HepG2 (cell line): Measurements from ENCODE around the gene CASKIN1. TPM values are rescaled to one million over a fixed set of nuclear protein-coding genes. Genes with fewer than 3 reads are reported as not detected.

Experiments used
- ARID2 ChIP-seq: sonication (generic); formaldehyde crosslinking; IDR thresholded peaks from 2 replicates; pipeline ENCODE4 v1.8.1; 2022; ENCODE audit warnings: mild to moderate bottlenecking, missing genetic modification reagents, borderline replicate concordance
- ATF1 ChIP-seq: IDR thresholded peaks from 2 replicates; pipeline ENCODE4 v1.6.1; 2016; ENCODE audit warnings: mild to moderate bottlenecking, control low read depth
- CBX1 ChIP-seq: IDR thresholded peaks from one replicate; pipeline ENCODE4 v1.6.1; 2016; ENCODE audit warnings: antibody characterized with exemption, low read depth
- HNRNPK ChIP-seq: fragments of 200-400 bp; formaldehyde crosslinking; IDR thresholded peaks from 2 replicates; pipeline ENCODE4 v1.6.1; 2018; ENCODE audit warnings: low read length, low read depth, moderate library complexity, mild to moderate bottlenecking; ENCODE audit not compliant: poor library complexity, severe bottlenecking
- KMT2B ChIP-seq: IDR thresholded peaks from 2 replicates; pipeline ENCODE4 v1.6.1; 2016; ENCODE audit warnings: missing genetic modification reagents, missing compliant biosample characterization
- PHF21A ChIP-seq: sonication (generic); formaldehyde crosslinking; IDR thresholded peaks from 2 replicates; pipeline ENCODE4 v1.5.0; 2020; ENCODE audit warnings: mild to moderate bottlenecking, missing genetic modification reagents
- RFX3 ChIP-seq: IDR thresholded peaks from 2 replicates; pipeline ENCODE4 v1.6.1; 2016; ENCODE audit warnings: missing biosample characterization, missing genetic modification reagents
- SETDB1 ChIP-seq: sonication (generic); formaldehyde crosslinking; IDR thresholded peaks from 2 replicates; pipeline ENCODE4 v1.5.1; 2020; ENCODE audit warnings: missing genetic modification reagents, mild to moderate bottlenecking, borderline replicate concordance
- TCF12 ChIP-seq, 2 experiments: fragments of 450-650 bp in 1 of 2; sonication (generic) in 1 of 2; formaldehyde crosslinking in 1 of 2; IDR thresholded peaks; 2 replicates each; pipeline versions ENCODE4 v1.6.1 to v1.8.0; 2017 to 2022; ENCODE audit warnings: antibody characterized with exemption in 1 of 2, mild to moderate bottlenecking in 1 of 2, missing genetic modification reagents in 1 of 2, moderate library complexity in 1 of 2
- ZNF382 ChIP-seq: sonication (generic); formaldehyde crosslinking; IDR thresholded peaks from 2 replicates; pipeline ENCODE4 v1.5.0; 2020; ENCODE audit warnings: missing genetic modification reagents, mild to moderate bottlenecking, borderline replicate concordance
- ZNF644 ChIP-seq: IDR thresholded peaks from 2 replicates; pipeline ENCODE4 v1.6.1; 2016; ENCODE audit warnings: low read depth
- ZNF710 ChIP-seq: sonication (generic); formaldehyde crosslinking; IDR thresholded peaks from 2 replicates; pipeline ENCODE4 v1.5.0; 2020; ENCODE audit warnings: mild to moderate bottlenecking, missing genetic modification reagents, borderline replicate concordance
- ZSCAN9 ChIP-seq: IDR thresholded peaks from 2 replicates; pipeline ENCODE4 v1.6.1; 2016; ENCODE audit warnings: borderline replicate concordance
- polyA plus RNA-seq, 8 experiments: library from polyadenylated mRNA; depleted of rRNA in 3 of 8; stranded (reverse) in 7 of 8; unstranded in 1 of 8; fragments of >200 nt; fragmentation: Illumina TruSeq in 4 of 8; extraction: Trizol in 4 of 8; gene quantifications; 2 replicates each; pipeline versions ENCODE4 v1.2.1 to v1.2.3, GENCODE V29; 2011 to 2016; ENCODE audit warnings: low read depth in 4 of 8, missing spikeins in 1 of 8, mixed read lengths in 1 of 8; ENCODE audit not compliant: insufficient read depth in 1 of 8
- total RNA-seq, 5 experiments: library from RNA; depleted of rRNA; stranded (reverse); fragments of >200 nt; fragmentation: Illumina TruSeq; extraction: Trizol; gene quantifications; 2 replicates each; pipeline ENCODE4 v1.2.3, GENCODE V29; 2016; ENCODE audit warnings: low read depth in 1 of 5
- TF ChIP-seq, protein P1 (sequence below): sonication (generic); formaldehyde crosslinking; IDR thresholded peaks from 2 replicates; pipeline ENCODE4 v1.4.0; 2020; ENCODE audit warnings: missing genetic modification reagents, borderline replicate concordance
- TF ChIP-seq, protein P2 (sequence below): IDR thresholded peaks from 2 replicates; pipeline ENCODE4 v1.6.1; 2016; ENCODE audit warnings: mild to moderate bottlenecking
- TF ChIP-seq, protein P3 (sequence below): sonication (generic); formaldehyde crosslinking; IDR thresholded peaks from 2 replicates; pipeline ENCODE4 v1.5.1; 2020; ENCODE audit warnings: mild to moderate bottlenecking, missing genetic modification reagents, borderline replicate concordance

Gene CASKIN1
- total and polyA plus RNA-seq, 2 of the 13 experiments (the other 11 are each of a cell fraction or from before 2014, with no cell fraction given): 1.2 to 2.2 TPM

DNA sequence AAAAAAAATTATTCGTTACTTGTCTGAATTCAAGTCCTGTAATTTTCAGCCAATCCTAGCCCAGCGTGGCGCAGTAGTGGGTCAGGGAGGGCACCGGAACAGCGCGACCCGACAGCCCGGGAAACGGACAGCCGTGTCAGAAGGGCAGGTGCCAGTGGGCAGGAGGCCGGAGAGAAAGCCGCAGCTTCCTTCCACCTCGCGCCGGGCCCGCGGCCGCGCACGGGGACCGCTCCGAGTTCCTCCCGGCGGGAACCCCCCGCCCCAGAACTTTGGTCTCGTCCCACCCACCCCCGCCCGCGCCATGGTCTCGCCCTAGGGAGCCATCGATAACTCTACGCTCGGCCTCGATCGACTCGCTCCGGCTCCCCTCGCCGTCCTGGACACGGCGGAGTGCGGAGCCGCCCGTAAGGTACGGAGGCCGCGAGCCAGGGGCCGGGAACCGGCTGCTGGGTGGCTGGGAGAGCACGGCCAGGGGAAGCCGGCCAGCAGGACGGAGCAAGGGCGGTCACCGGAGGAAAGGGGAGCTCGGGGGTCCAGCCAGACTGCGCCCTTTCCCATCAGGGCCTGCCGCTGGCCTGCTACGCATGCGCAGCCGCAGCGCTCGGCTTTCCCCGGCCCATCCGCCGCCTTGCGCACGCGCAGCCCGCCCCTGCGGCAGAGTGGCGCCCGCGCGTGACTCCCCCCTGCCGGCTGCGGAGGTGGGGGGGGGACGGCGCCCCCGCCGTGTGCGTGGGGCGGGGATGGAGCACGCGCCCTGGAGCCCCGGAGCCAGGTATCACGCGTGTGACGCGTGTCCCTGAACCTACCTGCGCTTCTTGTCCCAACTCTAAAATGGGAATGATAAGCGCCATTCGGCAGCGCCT is 8.9 kb upstream of the CASKIN1 start, which contains the start of gene MLST8 (continued):
- TF ChIP-seq, protein P1, sequence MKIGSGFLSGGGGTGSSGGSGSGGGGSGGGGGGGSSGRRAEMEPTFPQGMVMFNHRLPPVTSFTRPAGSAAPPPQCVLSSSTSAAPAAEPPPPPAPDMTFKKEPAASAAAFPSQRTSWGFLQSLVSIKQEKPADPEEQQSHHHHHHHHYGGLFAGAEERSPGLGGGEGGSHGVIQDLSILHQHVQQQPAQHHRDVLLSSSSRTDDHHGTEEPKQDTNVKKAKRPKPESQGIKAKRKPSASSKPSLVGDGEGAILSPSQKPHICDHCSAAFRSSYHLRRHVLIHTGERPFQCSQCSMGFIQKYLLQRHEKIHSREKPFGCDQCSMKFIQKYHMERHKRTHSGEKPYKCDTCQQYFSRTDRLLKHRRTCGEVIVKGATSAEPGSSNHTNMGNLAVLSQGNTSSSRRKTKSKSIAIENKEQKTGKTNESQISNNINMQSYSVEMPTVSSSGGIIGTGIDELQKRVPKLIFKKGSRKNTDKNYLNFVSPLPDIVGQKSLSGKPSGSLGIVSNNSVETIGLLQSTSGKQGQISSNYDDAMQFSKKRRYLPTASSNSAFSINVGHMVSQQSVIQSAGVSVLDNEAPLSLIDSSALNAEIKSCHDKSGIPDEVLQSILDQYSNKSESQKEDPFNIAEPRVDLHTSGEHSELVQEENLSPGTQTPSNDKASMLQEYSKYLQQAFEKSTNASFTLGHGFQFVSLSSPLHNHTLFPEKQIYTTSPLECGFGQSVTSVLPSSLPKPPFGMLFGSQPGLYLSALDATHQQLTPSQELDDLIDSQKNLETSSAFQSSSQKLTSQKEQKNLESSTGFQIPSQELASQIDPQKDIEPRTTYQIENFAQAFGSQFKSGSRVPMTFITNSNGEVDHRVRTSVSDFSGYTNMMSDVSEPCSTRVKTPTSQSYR: no peak
- TF ChIP-seq ZNF382 (no peak), SETDB1 (CRISPR knock-in tag) (no peak), ATF1 (CRISPR knock-in tag) (no peak), CBX1 (peak; percentile 16), ZSCAN9 (peak; percentile 62; the same call in 1 of the 2 replicates), KMT2B (peak; percentile 83), TCF12 (IDR thresholded peaks at IDR 0.05) (no peak), TCF12 (CRISPR knock-in tag; IDR thresholded peaks at IDR 0.05) (peak; percentile 49; the same call in 1 of the 2 replicates), ARID2 (CRISPR knock-in tag) (no peak), ZNF710 (peak; percentile 68; the same call in 1 of the 2 replicates), HNRNPK (peak; percentile 44), PHF21A (CRISPR knock-in tag) (peak; percentile 63; the same call in 1 of the 2 replicates), ZNF644 (CRISPR knock-in tag) (no peak), RFX3 (CRISPR knock-in tag) (0 out of 2 replicates have a peak, but pooled peaks have one; percentile 23)
- TF ChIP-seq, protein P2, sequence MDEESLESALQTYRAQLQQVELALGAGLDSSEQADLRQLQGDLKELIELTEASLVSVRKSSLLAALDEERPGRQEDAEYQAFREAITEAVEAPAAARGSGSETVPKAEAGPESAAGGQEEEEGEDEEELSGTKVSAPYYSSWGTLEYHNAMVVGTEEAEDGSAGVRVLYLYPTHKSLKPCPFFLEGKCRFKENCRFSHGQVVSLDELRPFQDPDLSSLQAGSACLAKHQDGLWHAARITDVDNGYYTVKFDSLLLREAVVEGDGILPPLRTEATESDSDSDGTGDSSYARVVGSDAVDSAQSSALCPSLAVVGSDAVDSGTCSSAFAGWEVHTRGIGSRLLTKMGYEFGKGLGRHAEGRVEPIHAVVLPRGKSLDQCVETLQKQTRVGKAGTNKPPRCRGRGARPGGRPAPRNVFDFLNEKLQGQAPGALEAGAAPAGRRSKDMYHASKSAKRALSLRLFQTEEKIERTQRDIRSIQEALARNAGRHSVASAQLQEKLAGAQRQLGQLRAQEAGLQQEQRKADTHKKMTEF: peak; percentile 72; the same call in 1 of the 2 replicates
- TF ChIP-seq, protein P3, sequence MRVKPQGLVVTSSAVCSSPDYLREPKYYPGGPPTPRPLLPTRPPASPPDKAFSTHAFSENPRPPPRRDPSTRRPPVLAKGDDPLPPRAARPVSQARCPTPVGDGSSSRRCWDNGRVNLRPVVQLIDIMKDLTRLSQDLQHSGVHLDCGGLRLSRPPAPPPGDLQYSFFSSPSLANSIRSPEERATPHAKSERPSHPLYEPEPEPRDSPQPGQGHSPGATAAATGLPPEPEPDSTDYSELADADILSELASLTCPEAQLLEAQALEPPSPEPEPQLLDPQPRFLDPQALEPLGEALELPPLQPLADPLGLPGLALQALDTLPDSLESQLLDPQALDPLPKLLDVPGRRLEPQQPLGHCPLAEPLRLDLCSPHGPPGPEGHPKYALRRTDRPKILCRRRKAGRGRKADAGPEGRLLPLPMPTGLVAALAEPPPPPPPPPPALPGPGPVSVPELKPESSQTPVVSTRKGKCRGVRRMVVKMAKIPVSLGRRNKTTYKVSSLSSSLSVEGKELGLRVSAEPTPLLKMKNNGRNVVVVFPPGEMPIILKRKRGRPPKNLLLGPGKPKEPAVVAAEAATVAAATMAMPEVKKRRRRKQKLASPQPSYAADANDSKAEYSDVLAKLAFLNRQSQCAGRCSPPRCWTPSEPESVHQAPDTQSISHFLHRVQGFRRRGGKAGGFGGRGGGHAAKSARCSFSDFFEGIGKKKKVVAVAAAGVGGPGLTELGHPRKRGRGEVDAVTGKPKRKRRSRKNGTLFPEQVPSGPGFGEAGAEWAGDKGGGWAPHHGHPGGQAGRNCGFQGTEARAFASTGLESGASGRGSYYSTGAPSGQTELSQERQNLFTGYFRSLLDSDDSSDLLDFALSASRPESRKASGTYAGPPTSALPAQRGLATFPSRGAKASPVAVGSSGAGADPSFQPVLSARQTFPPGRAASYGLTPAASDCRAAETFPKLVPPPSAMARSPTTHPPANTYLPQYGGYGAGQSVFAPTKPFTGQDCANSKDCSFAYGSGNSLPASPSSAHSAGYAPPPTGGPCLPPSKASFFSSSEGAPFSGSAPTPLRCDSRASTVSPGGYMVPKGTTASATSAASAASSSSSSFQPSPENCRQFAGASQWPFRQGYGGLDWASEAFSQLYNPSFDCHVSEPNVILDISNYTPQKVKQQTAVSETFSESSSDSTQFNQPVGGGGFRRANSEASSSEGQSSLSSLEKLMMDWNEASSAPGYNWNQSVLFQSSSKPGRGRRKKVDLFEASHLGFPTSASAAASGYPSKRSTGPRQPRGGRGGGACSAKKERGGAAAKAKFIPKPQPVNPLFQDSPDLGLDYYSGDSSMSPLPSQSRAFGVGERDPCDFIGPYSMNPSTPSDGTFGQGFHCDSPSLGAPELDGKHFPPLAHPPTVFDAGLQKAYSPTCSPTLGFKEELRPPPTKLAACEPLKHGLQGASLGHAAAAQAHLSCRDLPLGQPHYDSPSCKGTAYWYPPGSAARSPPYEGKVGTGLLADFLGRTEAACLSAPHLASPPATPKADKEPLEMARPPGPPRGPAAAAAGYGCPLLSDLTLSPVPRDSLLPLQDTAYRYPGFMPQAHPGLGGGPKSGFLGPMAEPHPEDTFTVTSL (CRISPR knock-in tag): no peak
